ENCODE measurements around the gene HRH4. TPM values are rescaled to one million over a fixed set of nuclear protein-coding genes. Genes with fewer than 3 reads are reported as not detected.

HRH4 gene
- polyA plus RNA-seq, 1 donor (not counting 4 experiments of a cell fraction or from before 2014, with no cell fraction given) = 0.03 TPM

DNA sequence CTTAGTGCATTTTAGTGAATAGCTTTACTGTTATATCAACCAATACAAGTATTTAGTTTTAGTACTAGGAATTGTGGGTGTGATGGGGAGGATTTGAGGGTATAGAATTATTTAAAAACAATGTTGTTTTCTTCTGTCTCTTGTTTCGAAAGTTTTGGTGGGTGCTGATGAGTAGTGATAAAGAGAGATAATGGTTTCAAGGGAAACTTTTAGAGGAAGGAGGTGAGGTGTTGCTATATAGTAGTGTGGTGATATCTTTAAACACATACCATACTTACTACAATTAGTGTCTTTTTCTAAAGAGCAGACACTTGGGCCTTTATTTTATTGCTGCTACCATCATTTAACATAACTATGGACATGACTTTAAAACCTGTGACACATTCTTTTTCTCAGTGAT is 23.5 kb upstream of the HRH4 start:
- Histone ChIP-seq H3K4me2 (ENCODE audit: control insufficient read depth, extremely low read depth, insufficient read depth, low read depth, low read length) (no peak overlapping the region), H4K20me1 (ENCODE audit: control insufficient read depth, extremely low read depth, insufficient read depth, low read length) (no peaks in the 10 kb centered on the region), H2AFZ (ENCODE audit: control insufficient read depth, low read length) (no peak overlapping the region), H3K9ac (ENCODE audit: control insufficient read depth, extremely low read depth, insufficient read depth, low read length) (no peak overlapping the region), H3K27ac (ENCODE audit: control insufficient read depth, insufficient read depth, low read length) (no peak overlapping the region), H3K4me3 (ENCODE audit: control insufficient read depth in 2 of 3, extremely low read depth in 1 of 3, insufficient read depth in 2 of 3, low read depth in 1 of 3, low read length in 3 of 3) (no peak overlapping the region), H3K79me2 (ENCODE audit: control insufficient read depth, insufficient read depth, low read length) (no peaks in the 10 kb centered on the region), H3K4me1 (ENCODE audit: control insufficient read depth, extremely low read depth, insufficient read depth, low read length) (no peaks in the 10 kb centered on the region), H3K36me3 (ENCODE audit: control insufficient read depth in 2 of 2, extremely low read depth in 1 of 2, insufficient read depth in 2 of 2, low read length in 2 of 2) (peaks cover 5 to 9% of the 10 kb centered on the region in 2 experiments), H3K27me3 (ENCODE audit: control insufficient read depth, extremely low read depth, insufficient read depth, low read length) (no peaks in the 10 kb centered on the region), H3K9me1 (ENCODE audit: control insufficient read depth, extremely low read depth, insufficient read depth, low read length) (no peaks in the 10 kb centered on the region), H3K9me3 (ENCODE audit: control insufficient read depth, low read depth, low read length) (no peaks in the 10 kb centered on the region)
- no peak for DNase-seq (ENCODE audit: low read depth, low spot score)
- TF ChIP-seq EZH2 (IDR thresholded peaks at IDR 0.05; ENCODE audit: low read length) = no peak
- TF ChIP-seq, protein P1, sequence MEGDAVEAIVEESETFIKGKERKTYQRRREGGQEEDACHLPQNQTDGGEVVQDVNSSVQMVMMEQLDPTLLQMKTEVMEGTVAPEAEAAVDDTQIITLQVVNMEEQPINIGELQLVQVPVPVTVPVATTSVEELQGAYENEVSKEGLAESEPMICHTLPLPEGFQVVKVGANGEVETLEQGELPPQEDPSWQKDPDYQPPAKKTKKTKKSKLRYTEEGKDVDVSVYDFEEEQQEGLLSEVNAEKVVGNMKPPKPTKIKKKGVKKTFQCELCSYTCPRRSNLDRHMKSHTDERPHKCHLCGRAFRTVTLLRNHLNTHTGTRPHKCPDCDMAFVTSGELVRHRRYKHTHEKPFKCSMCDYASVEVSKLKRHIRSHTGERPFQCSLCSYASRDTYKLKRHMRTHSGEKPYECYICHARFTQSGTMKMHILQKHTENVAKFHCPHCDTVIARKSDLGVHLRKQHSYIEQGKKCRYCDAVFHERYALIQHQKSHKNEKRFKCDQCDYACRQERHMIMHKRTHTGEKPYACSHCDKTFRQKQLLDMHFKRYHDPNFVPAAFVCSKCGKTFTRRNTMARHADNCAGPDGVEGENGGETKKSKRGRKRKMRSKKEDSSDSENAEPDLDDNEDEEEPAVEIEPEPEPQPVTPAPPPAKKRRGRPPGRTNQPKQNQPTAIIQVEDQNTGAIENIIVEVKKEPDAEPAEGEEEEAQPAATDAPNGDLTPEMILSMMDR (optimal IDR thresholded peaks at IDR 0.05 in 1 of 3, IDR thresholded peaks at IDR 0.05 in 1 of 3, conservative IDR thresholded peaks at IDR 0.05 in 1 of 3; ENCODE audit: extremely low read depth in 1 of 3, insufficient read depth in 2 of 3, low read length in 3 of 3) = no peak
- dilution Hi-C loops (cut with MboI; ENCODE audit: extremely low pct_ligation_motif_present, low sequenced_read_pairs) = no loop called here
- FAIRE-seq = no peak

DNA sequence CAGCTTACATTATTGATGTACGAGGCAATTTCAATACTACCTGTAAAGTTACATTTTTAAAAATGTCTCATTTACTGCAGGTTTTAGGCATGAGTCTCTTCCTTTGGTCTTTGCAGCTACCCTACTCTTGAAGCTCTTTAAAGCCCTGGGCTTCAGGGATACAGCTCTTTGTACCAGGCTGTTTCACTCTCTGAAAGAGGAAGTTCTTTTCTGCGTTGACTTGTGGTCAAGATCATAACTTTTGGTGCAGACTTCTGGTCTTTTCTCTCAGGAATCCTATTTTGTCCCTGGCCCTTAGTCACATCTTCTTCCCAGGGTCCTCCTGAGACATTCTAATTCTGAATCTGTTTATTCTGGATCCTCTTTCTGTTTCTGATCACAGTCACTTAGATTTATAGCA is 16.6 kb upstream of the HRH4 start:
- dilution Hi-C loops (cut with MboI; ENCODE audit: extremely low pct_ligation_motif_present, low sequenced_read_pairs) = no loop called here

More for the DNA sequence above, 16.6 kb upstream of the HRH4 start:
- H3K36me3 ChIP-seq (ENCODE audit: control insufficient read depth in 2 of 2, extremely low read depth in 1 of 2, insufficient read depth in 2 of 2, low read length in 2 of 2) = peaks cover 2 to 6% of the 10 kb centered on the region in 2 experiments
- H3K79me2 ChIP-seq (ENCODE audit: control insufficient read depth, insufficient read depth, low read length) = no peaks in the 10 kb centered on the region
- H3K9me3 ChIP-seq (ENCODE audit: control insufficient read depth, low read depth, low read length) = no peaks in the 10 kb centered on the region
- H3K27ac ChIP-seq (ENCODE audit: control insufficient read depth, insufficient read depth, low read length) = no peak overlapping the region
- H3K4me2 ChIP-seq (ENCODE audit: control insufficient read depth, extremely low read depth, insufficient read depth, low read depth, low read length) = no peak overlapping the region
- DNase-seq (ENCODE audit: low read depth, low spot score) (no peak), FAIRE-seq (no peak)
- H4K20me1 ChIP-seq (ENCODE audit: control insufficient read depth, extremely low read depth, insufficient read depth, low read length) = no peaks in the 10 kb centered on the region
- H3K27me3 ChIP-seq (ENCODE audit: control insufficient read depth, extremely low read depth, insufficient read depth, low read length) = no peaks in the 10 kb centered on the region
- TF ChIP-seq EZH2 (IDR thresholded peaks at IDR 0.05; ENCODE audit: low read length) = no peak
- TF ChIP-seq, protein P1 (optimal IDR thresholded peaks at IDR 0.05 in 1 of 3, IDR thresholded peaks at IDR 0.05 in 1 of 3, conservative IDR thresholded peaks at IDR 0.05 in 1 of 3; ENCODE audit: extremely low read depth in 1 of 3, insufficient read depth in 2 of 3, low read length in 3 of 3) = no peak
- H3K9me1 ChIP-seq (ENCODE audit: control insufficient read depth, extremely low read depth, insufficient read depth, low read length) = no peaks in the 10 kb centered on the region
- H2AFZ ChIP-seq (ENCODE audit: control insufficient read depth, low read length) = no peak overlapping the region
- H3K4me3 ChIP-seq (ENCODE audit: control insufficient read depth in 2 of 3, extremely low read depth in 1 of 3, insufficient read depth in 2 of 3, low read depth in 1 of 3, low read length in 3 of 3) = no peak overlapping the region
- no peak overlapping the region for H3K9ac ChIP-seq (ENCODE audit: control insufficient read depth, extremely low read depth, insufficient read depth, low read length)
- no peaks in the 10 kb centered on the region for H3K4me1 ChIP-seq (ENCODE audit: control insufficient read depth, extremely low read depth, insufficient read depth, low read length)

Measured in keratinocyte (primary cell).